ENCODE data around the gene PBX4.
A peak's percentile ranks its signal among the peaks of the same experiment; 100 is the strongest.

The PBX4 gene

DNA sequence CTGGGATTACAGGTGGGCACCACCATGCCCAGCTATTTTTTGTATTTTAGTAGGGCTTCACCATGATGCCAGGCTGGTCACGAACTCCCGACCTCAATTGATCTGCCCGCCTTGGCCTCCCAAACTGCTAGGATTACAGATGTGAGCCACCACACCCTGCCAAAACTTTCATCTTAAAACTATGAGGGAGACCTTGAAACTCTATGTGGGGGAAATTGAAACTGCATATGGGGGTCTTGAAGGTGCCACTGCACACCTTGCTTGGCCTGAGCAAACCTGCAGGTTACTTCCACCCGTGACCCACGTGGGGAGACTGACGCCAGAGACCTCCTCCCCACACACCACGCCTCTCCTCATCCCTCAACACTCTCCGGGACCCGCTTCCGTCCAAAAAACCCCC, 64.8 kb downstream of the PBX4 start:
- no peak for DNase-seq

GRCh38 chr19:19552798-19553197, 65.7 kb downstream of the PBX4 start:
- DNase-seq = no peak

DNA sequence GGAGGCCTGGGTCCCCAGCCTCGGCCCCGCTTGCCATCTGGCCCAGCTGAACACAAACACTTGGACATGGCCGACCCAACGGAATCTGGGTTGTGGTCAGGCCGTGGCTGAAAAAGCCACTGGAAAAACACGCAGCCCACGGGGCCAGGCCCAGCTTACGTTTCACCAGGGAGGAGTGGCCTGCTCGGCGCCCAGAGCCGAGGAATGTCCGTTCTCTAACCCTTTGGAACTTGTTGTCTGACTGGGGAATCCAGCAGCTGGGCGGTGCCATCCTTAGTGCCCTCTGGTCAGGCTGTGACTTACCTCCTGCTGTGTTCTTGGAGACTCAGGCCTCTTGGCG, 66.7 kb downstream of the PBX4 start:
- no peak for DNase-seq

DNA sequence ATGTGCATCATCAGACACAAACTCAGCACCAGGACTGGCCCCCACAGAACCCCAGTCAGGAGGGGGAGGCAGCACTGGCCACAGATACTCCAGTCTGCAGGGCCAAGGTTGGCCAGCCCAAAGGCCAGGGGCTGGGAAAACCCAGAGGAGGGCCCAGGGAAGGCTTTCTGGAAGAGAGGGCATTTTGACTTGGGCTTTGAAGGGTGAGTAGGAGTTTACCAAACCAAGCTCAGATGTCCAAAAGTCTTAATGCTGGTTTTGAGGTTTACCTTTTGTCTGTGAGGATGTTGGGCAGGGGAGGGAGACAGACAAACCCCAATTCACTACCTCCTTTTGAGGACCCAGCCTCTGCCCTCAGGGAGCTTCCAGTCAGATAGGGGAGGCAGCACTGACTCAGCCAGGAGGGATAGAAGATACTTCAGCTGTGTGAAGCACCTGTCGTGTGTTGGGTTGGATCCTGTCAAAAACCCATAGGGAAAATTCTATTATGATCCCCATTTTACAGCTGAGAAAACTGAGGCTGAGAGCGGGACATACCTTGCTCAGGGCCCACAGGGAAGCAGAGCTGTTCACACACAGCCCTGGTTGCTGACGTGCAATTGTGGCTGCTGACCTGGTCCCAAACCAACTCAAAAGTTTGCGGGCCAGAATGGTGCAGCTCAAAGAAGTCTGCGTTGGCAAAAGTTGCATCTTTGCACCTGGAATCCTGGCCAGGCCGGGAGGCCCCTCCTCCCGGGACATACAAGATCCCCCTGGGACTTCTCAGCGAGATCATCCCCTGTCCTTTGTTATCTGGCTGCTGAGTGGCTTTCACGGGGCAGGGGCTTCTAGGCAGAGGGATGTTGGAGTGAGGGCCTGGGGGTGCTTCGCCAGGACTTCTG, 67.3 kb downstream of the PBX4 start:
- no peak for DNase-seq

DNA sequence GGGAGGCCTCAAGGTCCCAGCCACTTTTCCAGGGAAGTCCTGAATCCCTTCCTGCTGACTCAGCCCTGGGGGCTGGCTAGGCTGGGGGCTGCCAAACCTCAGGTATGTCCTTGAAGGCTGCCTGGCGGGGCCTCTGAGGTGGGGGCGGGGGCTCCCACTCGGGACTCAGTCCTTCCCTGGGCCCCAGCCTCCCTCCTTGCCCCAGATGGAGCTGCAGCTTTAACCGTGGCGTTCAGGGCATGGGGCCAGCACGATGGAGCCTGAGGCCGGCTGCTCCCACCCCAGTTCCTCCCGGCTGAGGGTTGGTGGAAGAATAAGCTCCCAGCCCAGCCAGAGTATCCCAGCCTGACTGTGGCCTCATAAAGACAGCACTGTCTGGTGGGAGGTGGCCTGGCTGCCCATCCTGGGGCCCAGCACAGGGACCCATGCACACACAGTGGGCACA, 68.0 kb downstream of the PBX4 start:
- peak; percentile 89 for DNase-seq

DNA sequence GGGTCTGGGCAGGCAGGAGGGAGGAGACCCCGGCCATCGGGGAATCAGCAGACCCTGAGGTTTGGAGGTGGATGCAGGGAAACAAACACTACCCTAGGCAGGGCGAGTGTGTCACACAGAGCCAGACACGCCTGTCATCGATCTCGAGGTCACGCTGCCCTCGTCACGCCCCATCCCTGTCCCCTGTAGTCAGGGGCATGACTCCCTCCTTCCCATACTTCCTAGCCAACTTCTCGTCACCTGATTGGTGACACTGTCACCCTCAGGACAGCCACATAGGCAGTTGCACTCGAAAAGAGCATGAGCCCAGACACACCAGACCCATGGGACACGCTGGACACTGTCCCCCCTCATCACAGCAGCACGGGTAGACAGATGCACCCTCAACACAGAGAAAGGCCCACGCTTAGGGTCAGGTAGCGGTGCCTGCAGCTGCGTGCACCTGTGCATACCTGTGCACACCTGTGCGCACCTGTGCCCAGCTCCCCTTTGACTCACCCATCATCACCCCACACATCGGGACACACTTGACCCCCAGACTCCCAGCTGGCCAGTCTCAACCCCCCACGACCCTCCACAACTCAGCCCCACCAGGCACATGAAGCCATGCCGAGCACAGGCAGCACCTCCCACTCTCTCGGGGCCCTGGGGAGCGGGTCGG, 68.6 kb downstream of the PBX4 start:
- no peak for DNase-seq

DNA sequence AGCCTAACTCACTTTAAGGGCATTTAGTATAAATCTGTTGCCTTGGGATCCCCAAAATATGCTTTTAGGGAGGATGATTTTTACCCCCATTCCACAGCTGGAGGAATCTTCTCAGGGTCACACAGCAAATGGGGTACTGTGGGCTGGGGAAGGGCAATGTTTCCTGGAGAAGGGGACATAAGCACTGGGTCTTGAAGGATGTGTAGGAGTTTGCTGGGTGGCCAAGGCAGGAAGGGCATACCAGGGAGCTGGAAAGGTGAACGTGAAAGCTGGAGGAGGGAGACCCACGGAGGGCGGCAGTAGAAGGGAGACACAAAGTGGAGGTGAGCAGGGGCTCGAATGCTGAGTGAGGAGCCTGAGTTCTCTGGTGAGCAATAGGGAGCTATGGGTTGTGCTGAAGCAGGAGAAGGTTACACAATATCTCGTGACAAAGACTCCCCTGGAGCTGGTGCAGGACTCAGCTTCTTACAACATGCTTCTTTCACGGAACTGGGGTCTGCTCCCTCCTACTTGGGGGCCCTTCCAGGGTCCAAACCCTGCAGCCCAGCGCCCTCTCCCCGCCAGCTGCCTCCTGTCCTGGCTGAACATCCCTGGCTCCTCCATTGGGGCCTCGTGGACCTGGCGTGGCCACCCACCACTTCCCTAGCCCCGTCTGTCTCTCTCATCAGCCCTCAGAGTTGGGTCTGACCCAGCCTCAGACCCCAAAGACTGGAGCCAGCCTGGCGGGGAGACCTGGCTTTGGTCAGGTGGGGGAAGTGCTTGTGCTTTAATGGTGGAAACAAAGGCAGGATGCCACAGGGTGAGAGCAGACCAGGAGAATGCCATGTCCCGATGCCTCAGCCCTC, 69.3 kb downstream of the PBX4 start:
- DNase-seq = no peak

DNA sequence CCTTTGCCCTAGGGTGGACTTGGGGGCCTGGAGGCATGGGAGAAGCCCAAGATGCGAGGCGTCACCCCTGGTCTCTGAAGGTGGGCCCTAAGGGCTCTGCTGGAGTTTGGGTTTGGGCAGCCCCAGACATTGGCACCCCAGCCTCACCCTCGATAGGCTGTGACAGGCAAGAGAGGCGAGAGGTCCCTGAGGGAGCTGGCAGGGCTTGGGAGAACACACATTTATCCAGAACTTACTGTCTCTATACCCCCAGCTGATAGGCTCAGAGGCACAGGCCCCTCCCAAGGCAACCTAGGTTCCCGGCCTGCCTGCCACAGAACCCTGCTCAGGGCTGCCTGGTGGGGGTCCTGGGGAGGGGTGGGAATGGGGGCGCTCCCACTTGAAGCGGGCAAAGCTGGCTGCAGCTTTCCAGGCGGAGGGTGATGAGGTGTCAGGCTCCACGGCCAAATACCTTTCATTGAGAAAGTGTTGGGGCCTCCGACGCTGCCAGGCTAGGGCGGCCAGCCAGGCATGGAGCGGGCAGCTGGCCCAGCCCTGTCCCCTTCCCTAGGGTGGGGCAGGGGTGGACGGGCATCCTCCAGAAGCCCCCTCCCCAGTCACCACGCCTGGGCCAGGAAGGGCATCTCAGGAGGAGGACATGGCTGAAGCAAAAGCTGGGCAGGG, 70.7 kb downstream of the PBX4 start:
- DNase-seq = no peak

GRCh38 chr19:19546751-19547162, 71.7 kb downstream of the PBX4 start:
- DNase-seq = no peak

- DNase-seq = no peak
These were observed 72.8 kb downstream of the PBX4 start for GRCh38 chr19:19545707-19546106.

- no peak for DNase-seq
These were observed 73.4 kb downstream of the PBX4 start for GRCh38 chr19:19544954-19545591.

DNA sequence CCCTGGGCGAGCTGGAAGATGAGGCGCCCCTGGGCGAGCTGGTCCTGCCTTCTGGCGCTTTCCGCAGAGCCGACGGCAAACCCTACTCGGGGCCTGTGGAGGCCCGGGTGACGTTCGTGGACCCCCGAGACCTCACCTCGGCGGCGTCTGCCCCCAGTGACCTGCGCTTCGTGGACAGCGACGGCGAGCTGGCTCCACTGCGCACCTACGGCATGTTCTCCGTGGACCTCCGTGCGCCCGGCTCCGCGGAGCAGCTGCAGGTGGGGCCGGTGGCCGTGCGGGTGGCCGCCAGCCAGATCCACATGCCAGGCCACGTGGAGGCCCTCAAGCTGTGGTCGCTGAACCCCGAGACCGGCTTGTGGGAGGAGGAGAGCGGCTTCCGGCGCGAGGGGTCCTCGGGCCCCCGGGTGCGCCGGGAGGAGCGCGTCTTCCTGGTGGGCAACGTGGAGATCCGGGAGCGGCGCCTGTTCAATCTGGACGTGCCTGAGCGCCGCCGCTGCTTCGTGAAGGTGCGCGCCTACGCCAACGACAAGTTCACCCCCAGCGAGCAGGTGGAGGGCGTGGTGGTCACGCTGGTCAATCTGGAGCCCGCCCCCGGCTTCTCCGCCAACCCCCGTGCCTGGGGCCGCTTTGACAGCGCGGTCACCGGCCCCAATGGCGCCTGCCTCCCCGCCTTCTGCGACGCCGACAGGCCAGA, 74.1 kb downstream of the PBX4 start:
- DNase-seq = no peak

DNA sequence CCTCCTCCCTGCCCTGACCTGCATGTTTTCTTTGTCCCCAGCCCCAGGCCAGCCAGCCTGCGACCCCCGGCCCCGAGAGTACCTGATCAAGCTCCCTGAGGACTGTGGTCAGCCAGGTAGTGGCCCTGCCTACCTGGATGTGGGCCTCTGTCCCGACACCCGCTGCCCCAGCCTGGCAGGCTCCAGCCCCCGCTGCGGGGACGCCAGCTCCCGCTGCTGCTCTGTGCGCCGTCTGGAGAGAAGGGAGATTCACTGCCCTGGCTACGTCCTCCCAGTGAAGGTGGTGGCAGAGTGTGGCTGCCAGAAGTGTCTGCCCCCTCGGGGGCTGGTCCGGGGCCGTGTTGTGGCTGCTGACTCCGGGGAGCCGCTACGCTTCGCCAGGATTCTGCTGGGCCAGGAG, 74.8 kb downstream of the PBX4 start:
- no peak for DNase-seq

- no peak for DNase-seq
These were observed 75.4 kb downstream of the PBX4 start for GRCh38 chr19:19543101-19543500.

GRCh38 chr19:19542507-19542906, 76.0 kb downstream of the PBX4 start:
- DNase-seq = no peak

GRCh38 chr19:19541616-19542015, 76.9 kb downstream of the PBX4 start:
- DNase-seq = no peak

- peak; percentile 46 for DNase-seq
These were observed 77.6 kb downstream of the PBX4 start for GRCh38 chr19:19540715-19541515.

DNA sequence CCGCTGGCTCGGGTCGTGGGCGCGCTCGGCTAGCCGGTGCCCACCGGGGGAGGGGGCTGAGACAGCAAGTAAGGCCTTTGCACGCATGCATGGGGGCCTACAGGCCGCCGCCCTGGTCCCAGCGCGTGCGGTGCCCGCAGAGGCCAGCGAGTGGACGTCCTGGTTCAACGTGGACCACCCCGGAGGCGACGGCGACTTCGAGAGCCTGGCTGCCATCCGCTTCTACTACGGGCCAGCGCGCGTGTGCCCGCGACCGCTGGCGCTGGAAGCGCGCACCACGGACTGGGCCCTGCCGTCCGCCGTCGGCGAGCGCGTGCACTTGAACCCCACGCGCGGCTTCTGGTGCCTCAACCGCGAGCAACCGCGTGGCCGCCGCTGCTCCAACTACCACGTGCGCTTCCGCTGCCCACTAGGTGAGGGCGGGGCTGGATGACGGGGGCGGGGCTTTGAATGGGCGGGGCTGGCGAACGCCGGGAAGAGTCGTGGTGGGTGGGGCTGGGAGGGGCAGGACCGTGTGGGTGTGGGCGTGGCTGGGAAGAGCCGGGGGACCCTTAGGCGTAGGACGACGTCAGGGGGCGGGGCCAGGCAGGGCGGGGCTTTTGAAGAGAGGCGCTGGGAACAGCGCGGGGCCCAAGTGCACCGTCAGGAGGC, 78.3 kb downstream of the PBX4 start:
- DNase-seq = peak; percentile 78

DNA sequence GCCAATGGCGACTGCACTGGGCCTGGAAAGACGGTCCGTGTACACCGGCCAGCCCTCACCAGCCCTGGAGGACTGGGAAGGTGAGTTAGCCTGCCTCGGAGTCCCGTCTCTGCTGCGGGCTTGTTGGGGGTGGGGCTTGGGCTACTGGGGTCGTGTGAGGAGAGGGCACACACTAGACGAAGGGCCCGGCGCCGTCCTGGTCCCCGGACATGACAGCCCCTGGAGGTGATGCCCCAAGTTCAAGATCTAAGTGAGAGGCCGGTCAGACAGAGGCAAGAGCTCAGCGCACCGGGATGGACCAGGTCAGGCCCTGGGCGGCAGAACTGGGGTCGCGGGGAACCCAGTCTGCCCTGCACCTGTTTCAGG, 78.8 kb downstream of the PBX4 start:
- DNase-seq = no peak

GRCh38 chr19:19538785-19539166, 79.7 kb downstream of the PBX4 start:
- no peak for DNase-seq
